OCI-LY1 (cell line): ENCODE results near the gene ADAMTS14.

ENCODE experiments used
- H2AFZ ChIP-seq: fragments of 200-600 bp; sonication (generic), shearing (Covaris generic); 2 replicates; pipeline ENCODE4 v1.6.0; 2014; ENCODE audit warnings: antibody characterized with exemption, mild to moderate bottlenecking, low read length
- H3F3A ChIP-seq: fragments of 200-600 bp; sonication (generic), shearing (Covaris generic); 2 replicates; pipeline ENCODE4 v1.6.0; 2014; ENCODE audit warnings: mild to moderate bottlenecking, antibody characterized with exemption, low read length, moderate library complexity; ENCODE audit not compliant: insufficient read depth
- H3K27ac ChIP-seq: fragments of 200-600 bp; sonication (generic); 2 replicates; pipeline ENCODE4 v1.5.1; 2014; ENCODE audit warnings: low read length, mixed run types, mild to moderate bottlenecking, low read depth; ENCODE audit not compliant: poor library complexity, severe bottlenecking
- H3K27me3 ChIP-seq: fragments of 200-600 bp; sonication (generic); 2 replicates; pipeline ENCODE4 v1.6.0; 2014; ENCODE audit warnings: antibody characterized with exemption, mild to moderate bottlenecking, low read length, moderate library complexity; ENCODE audit not compliant: insufficient read depth
- H3K36me3 ChIP-seq: fragments of 200-600 bp; sonication (generic); 2 replicates; pipeline ENCODE4 v1.6.1; 2014; ENCODE audit warnings: mild to moderate bottlenecking, antibody characterized with exemption, low read length, moderate library complexity, mixed read lengths; ENCODE audit not compliant: insufficient read depth
- H3K4me1 ChIP-seq: fragments of 200-600 bp; sonication (generic); 2 replicates; pipeline ENCODE4 v1.5.1; 2014; ENCODE audit warnings: mild to moderate bottlenecking, low read length, moderate library complexity; ENCODE audit not compliant: insufficient read depth, severe bottlenecking
- H3K4me2 ChIP-seq: fragments of 200-600 bp; sonication (generic), shearing (Covaris generic); 2 replicates; pipeline ENCODE4 v1.6.1; 2014; ENCODE audit warnings: low read length
- H3K4me3 ChIP-seq: fragments of 200-600 bp; sonication (generic); 2 replicates; pipeline ENCODE4 v1.5.1; 2014; ENCODE audit warnings: low read length, low read depth, mild to moderate bottlenecking, mixed read lengths; ENCODE audit not compliant: poor library complexity, severe bottlenecking
- H3K79me2 ChIP-seq: fragments of 200-600 bp; shearing (Covaris generic); 2 replicates; pipeline ENCODE4 v1.6.1; 2016; ENCODE audit warnings: mixed run types, low read length, mixed read lengths; ENCODE audit not compliant: insufficient read depth
- H3K9ac ChIP-seq: fragments of 200-600 bp; sonication (generic), shearing (Covaris generic); 2 replicates; pipeline ENCODE4 v1.6.1; 2014; ENCODE audit warnings: mild to moderate bottlenecking, low read length, mixed read lengths
- H3K9me2 ChIP-seq: fragments of 200-600 bp; sonication (generic), shearing (Covaris generic); 2 replicates; pipeline ENCODE4 v1.6.1; 2014; ENCODE audit warnings: low read depth, mild to moderate bottlenecking, low read length, mixed read lengths
- H3K9me3 ChIP-seq: fragments of 200-600 bp; shearing (Covaris generic); 2 replicates; pipeline ENCODE4 v1.6.1; 2014; ENCODE audit warnings: low read length, mixed read lengths
- H4K20me1 ChIP-seq: fragments of 200-600 bp; sonication (generic), shearing (Covaris generic); 2 replicates; pipeline ENCODE4 v1.6.0; 2016; ENCODE audit warnings: mild to moderate bottlenecking, low read length; ENCODE audit not compliant: insufficient read depth
- CTCF ChIP-seq: fragments of 200-600 bp; sonication (generic), shearing (Covaris generic); IDR thresholded peaks from 2 replicates; pipeline ENCODE4 v1.5.1; 2017; ENCODE audit warnings: mild to moderate bottlenecking, antibody characterized with exemption, low read length, moderate library complexity, mixed read lengths
- EZH2 ChIP-seq: fragments of 200-600 bp; sonication (generic), shearing (Covaris generic); IDR thresholded peaks from 2 replicates; pipeline ENCODE4 v1.8.0; 2017; ENCODE audit warnings: borderline replicate concordance, mixed run types, mild to moderate bottlenecking, antibody characterized with exemption, low read length, moderate library complexity, mixed read lengths

Gene ADAMTS14

DNA sequence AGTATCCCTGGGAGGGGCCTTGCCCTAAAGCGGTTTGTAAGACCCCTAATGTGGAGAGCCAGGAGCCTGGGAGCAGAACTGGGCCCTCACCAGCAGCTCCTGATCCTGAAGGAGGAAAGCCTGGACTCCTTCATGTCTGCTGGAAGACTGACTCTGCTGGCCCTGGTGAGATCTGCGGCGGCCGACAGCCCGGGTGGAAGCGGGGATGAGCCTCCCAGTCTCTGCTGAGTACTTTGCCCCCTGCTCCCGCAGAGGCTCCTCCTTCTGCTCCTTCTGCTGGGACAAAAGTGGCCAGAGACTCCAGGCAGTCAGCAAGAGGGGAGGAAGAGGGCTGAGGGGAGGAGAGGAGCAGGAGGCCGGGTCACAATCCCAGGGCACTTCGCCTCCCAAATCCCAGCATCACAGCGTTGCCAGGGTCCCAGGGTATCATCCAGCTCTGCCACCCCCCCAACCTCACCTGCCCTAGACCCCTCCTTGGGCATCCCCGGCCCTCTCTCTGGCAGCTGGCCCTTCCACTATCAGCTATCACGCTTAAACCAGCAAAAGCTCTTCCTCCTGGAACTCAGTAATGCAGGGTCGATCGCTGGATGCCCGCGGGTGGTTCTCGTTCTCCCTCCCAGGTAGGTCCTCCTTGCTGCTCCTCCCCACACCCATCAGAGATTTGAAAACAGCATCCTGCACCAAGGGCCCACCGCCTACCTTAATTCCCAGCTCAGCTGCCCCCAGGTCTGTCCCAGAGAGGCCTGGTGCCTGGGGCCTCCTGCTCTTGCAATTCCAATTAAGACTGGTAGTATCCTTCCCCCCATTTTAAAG is 105.0 kb downstream of the ADAMTS14 start:
- no peak overlapping the region for H3K4me3 ChIP-seq
- H3K4me2 ChIP-seq = no peak overlapping the region
- no peak overlapping the region for H3K9ac ChIP-seq
- TF ChIP-seq CTCF (no peak), EZH2 (no peak)
- no peak overlapping the region for H2AFZ ChIP-seq
- H3K4me1 ChIP-seq = no peaks in the 10 kb centered on the region
- no peak overlapping the region for H3K27ac ChIP-seq
- H3K36me3 ChIP-seq = no peaks in the 10 kb centered on the region
- no peaks in the 10 kb centered on the region for H3K9me2 ChIP-seq
- H4K20me1 ChIP-seq = no peaks in the 10 kb centered on the region
- no peaks in the 10 kb centered on the region for H3K79me2 ChIP-seq
- no peaks in the 10 kb centered on the region; the same call in 1 of the 2 replicates for H3K27me3 ChIP-seq
- no peaks in the 10 kb centered on the region for H3F3A ChIP-seq
- no peaks in the 10 kb centered on the region for H3K9me3 ChIP-seq

GRCh38 chr10:70778267-70778924 is 106.1 kb downstream of the ADAMTS14 start:
- no peak overlapping the region for H3K4me2 ChIP-seq
- H3K79me2 ChIP-seq = no peaks in the 10 kb centered on the region
- H3K9ac ChIP-seq = no peak overlapping the region
- H3K36me3 ChIP-seq = no peaks in the 10 kb centered on the region
- H3K4me1 ChIP-seq = no peaks in the 10 kb centered on the region
- no peaks in the 10 kb centered on the region for H3K9me2 ChIP-seq
- TF ChIP-seq EZH2 (no peak), CTCF (no peak)
- peaks cover 6% of the 10 kb centered on the region; the same call in 1 of the 2 replicates for H3K27me3 ChIP-seq
- H3F3A ChIP-seq = no peaks in the 10 kb centered on the region
- no peaks in the 10 kb centered on the region for H4K20me1 ChIP-seq
- H3K27ac ChIP-seq = no peak overlapping the region
- no peak overlapping the region for H2AFZ ChIP-seq
- no peaks in the 10 kb centered on the region for H3K9me3 ChIP-seq
- no peak overlapping the region for H3K4me3 ChIP-seq

GRCh38 chr10:70779088-70779487 is 106.8 kb downstream of the ADAMTS14 start:
- no peaks in the 10 kb centered on the region for H3K4me1 ChIP-seq
- H3K9me2 ChIP-seq = no peaks in the 10 kb centered on the region
- H2AFZ ChIP-seq = no peak overlapping the region
- no peaks in the 10 kb centered on the region for H4K20me1 ChIP-seq
- H3K9me3 ChIP-seq = no peaks in the 10 kb centered on the region
- no peak for TF ChIP-seq EZH2
- TF ChIP-seq CTCF = no peak
- no peaks in the 10 kb centered on the region for H3K36me3 ChIP-seq
- no peak overlapping the region for H3K27ac ChIP-seq
- H3K4me2 ChIP-seq = no peak overlapping the region
- no peaks in the 10 kb centered on the region for H3K79me2 ChIP-seq
- no peaks in the 10 kb centered on the region for H3F3A ChIP-seq
- peaks cover 6% of the 10 kb centered on the region; the same call in 1 of the 2 replicates for H3K27me3 ChIP-seq
- H3K9ac ChIP-seq = no peak overlapping the region
- H3K4me3 ChIP-seq = no peak overlapping the region
